ENCODE data around the gene RPL18A.

GRCh38 chr19:17829855-17830566 lies 29.7 kb upstream of the RPL18A start:
- TF ChIP-seq POLR2AphosphoS5 (IDR thresholded peaks at IDR 0.05; ENCODE audit: low read depth, low read length) (no peak), MXI1 (IDR thresholded peaks at IDR 0.05; ENCODE audit: low read depth, low read length) (peak; percentile 36; the same call in 1 of the 2 replicates), CTCF (IDR thresholded peaks at IDR 0.05) (peak; percentile 16; the same call in 1 of the 2 replicates), FOXJ3 (CRISPR knock-in tag; IDR thresholded peaks at IDR 0.05) (no peak), FOXM1 (IDR thresholded peaks at IDR 0.05; ENCODE audit: low read depth) (no peak), USF2 (IDR thresholded peaks at IDR 0.05; ENCODE audit: borderline replicate concordance, low read depth, low read length) (no peak)

All from SK-N-SH (cell line).